Peyer's patch (tissue), 4 donors: ENCODE data around the gene PEX6. TPM values are rescaled to one million over a fixed set of nuclear protein-coding genes. Genes with fewer than 3 reads are reported as not detected.

Source experiments
- DNase-seq, 3 donors: peaks; one replicate each; pipeline ENCODE4 v3.0.0-alpha.2; 2017 to 2019
- H3K27ac ChIP-seq, 4 donors: fragments of 200-600 bp; sonication (generic); one replicate each; pipeline ENCODE4 v1.5.1; 2016 to 2019
- H3K27me3 ChIP-seq, 2 donors: fragments of 200-600 bp; sonication (generic); one replicate each; pipeline ENCODE4 v1.5.1; 2019
- H3K36me3 ChIP-seq, 3 donors: fragments of 200-600 bp; sonication (generic); one replicate each; pipeline ENCODE4 v1.5.1; 2016 to 2019
- H3K4me1 ChIP-seq, 4 donors: fragments of 200-600 bp; sonication (generic); one replicate each; pipeline ENCODE4 v1.5.1; 2016 to 2019
- H3K4me3 ChIP-seq, 4 donors: fragments of 200-600 bp; sonication (generic); 1 replicate in 3 of 4; 2 replicates in 1 of 4; pipeline ENCODE4 v1.5.1; 2016 to 2019; ENCODE audit warnings: mild to moderate bottlenecking in 1 of 4
- H3K9me3 ChIP-seq, 4 donors: fragments of 200-600 bp; sonication (generic); one replicate each; pipeline ENCODE4 v1.5.1; 2016 to 2019; ENCODE audit warnings: mild to moderate bottlenecking in 1 of 4
- POLR2A ChIP-seq, 2 donors: fragments of 450-650 bp; IDR thresholded peaks; one replicate each; pipeline ENCODE4 v1.5.1; 2017; ENCODE audit warnings: antibody characterized with exemption in 2 of 2, mild to moderate bottlenecking in 2 of 2, moderate library complexity in 2 of 2
- total RNA-seq, 4 donors: library from RNA; depleted of rRNA; stranded (reverse); fragments of >200 nt; gene quantifications; one replicate each; pipeline ENCODE4 v1.1.0, GENCODE V29; 2016
- TF ChIP-seq, protein P1 (sequence below), 6 experiments: fragments of 450-650 bp in 4 of 6; fragments of 200-600 bp in 2 of 6; sonication (generic) in 1 of 6; IDR thresholded peaks; one replicate each; pipeline ENCODE4 v1.5.1; 2017 to 2019; ENCODE audit warnings: antibody characterized with exemption in 6 of 6, mild to moderate bottlenecking in 3 of 6, moderate library complexity in 1 of 6

Gene PEX6
- total RNA-seq, 4 donors from 2014 or later, result 19.0 to 61.3 (median 39.0) TPM

GRCh38 chr6:42973926-42974325, 5.1 kb downstream of the PEX6 start:
- peaks cover 0 to 5% (median 5%) of the 10 kb centered on the region in 4 donors for H3K4me1 ChIP-seq
- TF ChIP-seq, protein P1, sequence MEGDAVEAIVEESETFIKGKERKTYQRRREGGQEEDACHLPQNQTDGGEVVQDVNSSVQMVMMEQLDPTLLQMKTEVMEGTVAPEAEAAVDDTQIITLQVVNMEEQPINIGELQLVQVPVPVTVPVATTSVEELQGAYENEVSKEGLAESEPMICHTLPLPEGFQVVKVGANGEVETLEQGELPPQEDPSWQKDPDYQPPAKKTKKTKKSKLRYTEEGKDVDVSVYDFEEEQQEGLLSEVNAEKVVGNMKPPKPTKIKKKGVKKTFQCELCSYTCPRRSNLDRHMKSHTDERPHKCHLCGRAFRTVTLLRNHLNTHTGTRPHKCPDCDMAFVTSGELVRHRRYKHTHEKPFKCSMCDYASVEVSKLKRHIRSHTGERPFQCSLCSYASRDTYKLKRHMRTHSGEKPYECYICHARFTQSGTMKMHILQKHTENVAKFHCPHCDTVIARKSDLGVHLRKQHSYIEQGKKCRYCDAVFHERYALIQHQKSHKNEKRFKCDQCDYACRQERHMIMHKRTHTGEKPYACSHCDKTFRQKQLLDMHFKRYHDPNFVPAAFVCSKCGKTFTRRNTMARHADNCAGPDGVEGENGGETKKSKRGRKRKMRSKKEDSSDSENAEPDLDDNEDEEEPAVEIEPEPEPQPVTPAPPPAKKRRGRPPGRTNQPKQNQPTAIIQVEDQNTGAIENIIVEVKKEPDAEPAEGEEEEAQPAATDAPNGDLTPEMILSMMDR (IDR thresholded peaks at IDR 0.05), result no peak
- no peak for TF ChIP-seq POLR2A (IDR thresholded peaks at IDR 0.05)
- H3K36me3 ChIP-seq, result peaks cover 0 to 4% (median 0%) of the 10 kb centered on the region in 3 donors
- no peak overlapping the region for H3K27ac ChIP-seq
- no peak overlapping the region for H3K4me3 ChIP-seq
- no peaks in the 10 kb centered on the region for H3K27me3 ChIP-seq
- no peaks in the 10 kb centered on the region for H3K9me3 ChIP-seq
- no peak for DNase-seq

- DNase-seq, result no peak
- Histone ChIP-seq H3K9me3 (no peaks in the 10 kb centered on the region), H3K27ac (no peak overlapping the region), H3K27me3 (no peaks in the 10 kb centered on the region), H3K4me1 (no peaks in the 10 kb centered on the region), H3K36me3 (peaks cover 0 to 22% (median 0%) of the 10 kb centered on the region in 3 donors), H3K4me3 (no peak overlapping the region)
- TF ChIP-seq, protein P1 (IDR thresholded peaks at IDR 0.05), result no peak
- no peak for TF ChIP-seq POLR2A (IDR thresholded peaks at IDR 0.05)
These were observed 7.1 kb downstream of the PEX6 start for GRCh38 chr6:42971746-42972327.

GRCh38 chr6:42970871-42971612, 7.9 kb downstream of the PEX6 start:
- Histone ChIP-seq H3K9me3 (no peaks in the 10 kb centered on the region), H3K36me3 (peaks cover 0 to 28% (median 0%) of the 10 kb centered on the region in 3 donors), H3K4me3 (no peak overlapping the region), H3K4me1 (no peaks in the 10 kb centered on the region), H3K27ac (no peak overlapping the region), H3K27me3 (no peaks in the 10 kb centered on the region)
- TF ChIP-seq, protein P1 (IDR thresholded peaks at IDR 0.05), result no peak
- TF ChIP-seq POLR2A (IDR thresholded peaks at IDR 0.05), result no peak
- no peak for DNase-seq

DNA sequence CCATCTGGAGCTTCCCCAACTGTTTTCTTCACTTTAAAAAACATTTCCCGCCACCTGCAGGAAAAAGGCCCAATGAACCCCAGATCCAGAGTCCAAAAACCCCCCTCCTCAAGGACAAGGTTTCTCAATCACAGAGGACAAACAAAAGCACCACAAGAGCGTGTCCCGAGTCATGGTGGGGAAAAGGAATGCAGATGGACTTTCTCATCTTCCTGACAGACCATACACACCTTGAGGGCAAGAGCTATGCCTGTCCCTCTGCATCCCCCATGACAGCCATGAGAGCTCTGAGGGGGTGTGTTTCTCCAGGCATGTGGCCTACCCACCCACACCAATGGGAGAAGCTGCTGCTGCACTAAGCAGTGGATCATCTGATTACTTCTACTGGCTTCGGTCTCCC, 9.0 kb downstream of the PEX6 start:
- H3K27ac ChIP-seq, result no peak overlapping the region
- H3K36me3 ChIP-seq, result peaks cover 0 to 39% (median 0%) of the 10 kb centered on the region in 3 donors
- H3K4me1 ChIP-seq, result no peaks in the 10 kb centered on the region
- DNase-seq, result no peak
- H3K27me3 ChIP-seq, result no peaks in the 10 kb centered on the region
- no peaks in the 10 kb centered on the region for H3K9me3 ChIP-seq
- no peak overlapping the region for H3K4me3 ChIP-seq
- TF ChIP-seq POLR2A (IDR thresholded peaks at IDR 0.05), result no peak
- TF ChIP-seq, protein P1 (IDR thresholded peaks at IDR 0.05), result no peak

- no peak for DNase-seq
- Histone ChIP-seq H3K9me3 (no peaks in the 10 kb centered on the region), H3K27ac (no peak overlapping the region), H3K36me3 (peaks cover 0 to 44% (median 0%) of the 10 kb centered on the region in 3 donors), H3K4me3 (no peak overlapping the region), H3K27me3 (no peaks in the 10 kb centered on the region), H3K4me1 (no peaks in the 10 kb centered on the region)
- TF ChIP-seq, protein P1 (IDR thresholded peaks at IDR 0.05), result no peak
- TF ChIP-seq POLR2A (IDR thresholded peaks at IDR 0.05), result no peak
These were observed 9.6 kb downstream of the PEX6 start for GRCh38 chr6:42969431-42969830.
